ENCODE data around the gene HNRNPUL1.

DNA sequence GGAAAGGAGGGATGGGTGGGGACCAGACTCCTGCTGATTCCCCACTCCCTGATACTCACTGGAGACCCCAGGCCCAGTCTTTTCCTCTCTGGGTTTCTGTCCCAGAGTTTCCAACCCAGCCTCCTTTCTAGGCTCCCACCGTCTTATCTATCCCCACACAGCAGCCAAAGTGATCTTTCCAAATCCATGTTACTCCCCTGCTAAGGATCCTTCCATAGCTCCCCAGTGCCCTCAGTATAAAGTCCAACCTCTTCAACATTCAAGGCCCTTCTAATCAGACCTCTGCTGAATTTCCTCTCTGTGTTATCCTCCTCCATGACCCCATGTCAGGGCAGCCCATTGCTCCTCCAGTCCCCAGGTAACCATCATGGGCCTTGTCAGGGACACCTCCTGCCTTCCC lies 90.9 kb downstream of the HNRNPUL1 start:
- TF ChIP-seq, protein P1, sequence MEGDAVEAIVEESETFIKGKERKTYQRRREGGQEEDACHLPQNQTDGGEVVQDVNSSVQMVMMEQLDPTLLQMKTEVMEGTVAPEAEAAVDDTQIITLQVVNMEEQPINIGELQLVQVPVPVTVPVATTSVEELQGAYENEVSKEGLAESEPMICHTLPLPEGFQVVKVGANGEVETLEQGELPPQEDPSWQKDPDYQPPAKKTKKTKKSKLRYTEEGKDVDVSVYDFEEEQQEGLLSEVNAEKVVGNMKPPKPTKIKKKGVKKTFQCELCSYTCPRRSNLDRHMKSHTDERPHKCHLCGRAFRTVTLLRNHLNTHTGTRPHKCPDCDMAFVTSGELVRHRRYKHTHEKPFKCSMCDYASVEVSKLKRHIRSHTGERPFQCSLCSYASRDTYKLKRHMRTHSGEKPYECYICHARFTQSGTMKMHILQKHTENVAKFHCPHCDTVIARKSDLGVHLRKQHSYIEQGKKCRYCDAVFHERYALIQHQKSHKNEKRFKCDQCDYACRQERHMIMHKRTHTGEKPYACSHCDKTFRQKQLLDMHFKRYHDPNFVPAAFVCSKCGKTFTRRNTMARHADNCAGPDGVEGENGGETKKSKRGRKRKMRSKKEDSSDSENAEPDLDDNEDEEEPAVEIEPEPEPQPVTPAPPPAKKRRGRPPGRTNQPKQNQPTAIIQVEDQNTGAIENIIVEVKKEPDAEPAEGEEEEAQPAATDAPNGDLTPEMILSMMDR (IDR thresholded peaks at IDR 0.05), result no peak
- no peak for TF ChIP-seq POLR2A (IDR thresholded peaks at IDR 0.05)
